ENCODE data around the gene CLEC4M.
"Not testable (repeated sequence)": the region's sequence is repeated elsewhere in the genome, so short reads cannot be mapped to it uniquely, and the experiment has no call there.

The CLEC4M gene

DNA sequence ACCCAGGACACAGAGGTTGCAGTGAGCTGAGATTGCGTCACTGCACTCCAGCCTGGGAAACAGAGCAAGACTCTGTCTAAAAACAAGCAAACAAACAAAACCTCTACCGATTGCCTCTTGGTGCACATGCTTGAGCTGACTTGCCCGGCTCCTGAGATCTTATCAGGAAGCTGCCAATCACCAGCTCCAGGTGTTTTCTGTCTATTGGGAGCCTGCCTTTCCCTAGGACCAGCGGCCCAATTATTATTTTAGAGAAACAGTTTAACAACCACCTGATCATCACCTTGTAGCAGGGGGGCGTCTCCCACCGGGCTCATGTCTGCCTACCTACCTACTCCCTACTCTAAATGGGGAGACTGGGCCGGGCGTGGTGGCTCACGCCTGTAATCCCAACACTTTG, 10.8 kb downstream of the CLEC4M start:
- DNase-seq (ENCODE audit: low read depth in 2 of 2) = no peak

DNA sequence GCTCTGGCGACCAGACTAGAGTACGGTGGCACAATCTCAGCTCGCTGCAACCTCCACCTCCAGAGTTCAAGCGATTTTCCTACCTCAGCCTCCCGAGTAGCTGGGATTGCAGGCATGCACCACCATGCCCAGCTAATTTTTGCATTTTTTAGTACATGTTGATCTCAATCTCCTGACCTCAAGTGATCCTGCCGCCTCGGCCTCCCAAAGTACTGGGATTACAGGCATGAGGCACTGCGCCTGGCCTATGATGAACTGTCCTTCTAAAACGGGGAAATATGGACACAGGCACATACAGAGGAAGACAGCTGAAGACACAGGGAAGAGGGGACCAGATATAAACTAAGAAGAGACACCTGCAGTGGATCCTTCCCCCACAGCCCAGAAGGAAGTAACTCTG, 12.7 kb downstream of the CLEC4M start:
- DNase-seq (ENCODE audit: low read depth in 2 of 2) = no peak

DNA sequence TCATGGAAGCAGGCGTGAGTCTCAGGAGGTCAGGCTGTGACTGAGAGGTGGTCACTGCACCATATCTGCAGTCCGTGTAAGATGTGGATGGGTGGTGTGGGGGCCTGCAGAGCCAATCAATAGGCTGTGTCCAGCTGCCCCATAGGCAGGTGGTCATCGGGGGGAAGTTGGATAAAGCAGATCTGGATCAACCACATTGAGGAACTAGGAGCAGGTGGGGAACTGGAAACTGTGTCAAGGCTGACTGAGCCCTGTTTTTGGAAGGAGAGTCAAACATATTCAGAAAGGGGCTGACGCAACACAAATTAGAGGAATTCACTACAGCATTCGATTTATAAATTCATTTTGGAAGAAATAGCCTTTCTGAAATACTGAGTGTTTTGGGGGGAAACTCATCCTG, 15.0 kb downstream of the CLEC4M start:
- DNase-seq (ENCODE audit: low read depth in 2 of 2) = no peak

DNA sequence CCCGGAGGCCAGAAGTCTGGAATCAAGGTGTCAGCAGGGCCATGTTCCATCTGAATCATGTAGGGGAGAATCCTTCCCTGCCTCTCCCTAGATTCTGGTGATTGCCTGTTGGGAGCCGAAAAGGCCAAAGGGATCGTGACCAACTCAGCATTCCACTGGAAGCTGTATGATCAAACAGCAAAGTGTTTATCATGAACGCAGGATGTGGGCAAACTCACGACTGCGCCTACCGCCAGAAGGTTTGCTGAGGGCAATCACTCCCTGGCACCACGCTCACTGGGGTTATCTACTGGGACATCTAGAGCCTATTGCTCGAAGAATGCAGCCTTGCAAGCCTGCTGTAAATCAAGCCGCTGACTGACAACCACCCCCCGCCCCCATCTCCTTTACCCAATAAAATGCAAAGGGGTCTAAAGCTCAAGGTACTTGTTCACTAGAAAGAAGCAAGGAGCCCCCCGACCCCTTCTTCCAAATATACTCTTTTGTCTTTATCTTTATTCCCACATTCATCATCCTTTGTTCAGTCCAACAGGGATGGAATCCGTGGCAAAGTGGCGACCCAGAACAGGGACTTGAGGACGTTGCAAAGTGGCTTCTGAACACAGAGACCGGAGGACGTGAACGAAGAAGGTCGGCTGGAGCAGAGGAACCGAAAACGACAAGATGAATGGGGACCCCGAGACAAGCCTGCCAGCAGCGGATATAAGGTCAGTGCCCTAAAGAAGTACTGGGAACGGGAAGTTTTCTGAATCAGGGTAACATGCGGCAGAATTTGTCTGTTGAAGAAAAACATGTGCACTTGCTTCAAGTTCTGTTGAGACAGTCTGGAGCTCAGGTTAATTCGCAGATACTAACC, 16.8 kb downstream of the CLEC4M start:
- no peak for DNase-seq (ENCODE audit: low read depth in 2 of 2)

DNA sequence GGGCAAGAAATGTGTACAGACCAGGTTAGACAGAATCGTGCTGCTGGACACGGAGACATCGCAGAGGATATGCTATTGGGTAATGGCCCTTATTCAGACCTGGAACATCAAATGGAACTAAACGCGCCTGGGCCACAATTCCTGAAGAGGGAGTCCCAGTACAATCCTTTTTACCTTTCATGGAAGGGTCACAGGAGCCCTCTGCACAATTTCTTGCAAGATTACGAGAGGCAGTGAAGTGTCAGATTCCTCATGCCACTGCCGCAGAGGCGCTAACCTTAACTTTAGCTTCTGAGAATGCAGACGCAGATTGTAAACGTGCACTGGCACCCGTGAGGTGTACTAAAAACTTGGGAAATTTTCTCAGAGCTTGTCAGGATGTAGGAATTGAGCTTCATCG, 18.1 kb downstream of the CLEC4M start:
- DNase-seq (ENCODE audit: low read depth in 2 of 2) = no peak

DNA sequence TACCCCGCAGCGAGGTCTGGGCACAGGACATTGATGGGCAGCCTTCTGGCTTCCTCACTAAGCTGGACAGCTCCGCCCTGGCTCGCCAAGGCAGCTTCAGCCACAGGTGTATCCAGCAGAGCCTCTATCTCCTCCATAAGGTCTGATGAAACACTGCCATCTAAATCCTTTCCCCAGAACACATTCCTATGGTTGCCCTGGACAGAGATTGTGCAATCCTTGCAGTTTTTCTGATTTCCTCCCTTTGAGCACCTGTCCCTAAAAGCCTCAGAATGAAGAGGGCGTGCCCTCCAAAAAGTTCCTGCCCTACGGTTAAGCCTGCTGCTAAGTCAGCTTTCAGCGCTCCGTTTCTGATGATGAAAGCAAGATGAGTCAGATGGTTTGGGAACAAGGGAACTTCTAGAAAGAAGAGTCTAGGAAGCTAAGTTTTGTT, 21.0 kb downstream of the CLEC4M start:
- DNase-seq (ENCODE audit: low read depth in 2 of 2) = no peak

DNA sequence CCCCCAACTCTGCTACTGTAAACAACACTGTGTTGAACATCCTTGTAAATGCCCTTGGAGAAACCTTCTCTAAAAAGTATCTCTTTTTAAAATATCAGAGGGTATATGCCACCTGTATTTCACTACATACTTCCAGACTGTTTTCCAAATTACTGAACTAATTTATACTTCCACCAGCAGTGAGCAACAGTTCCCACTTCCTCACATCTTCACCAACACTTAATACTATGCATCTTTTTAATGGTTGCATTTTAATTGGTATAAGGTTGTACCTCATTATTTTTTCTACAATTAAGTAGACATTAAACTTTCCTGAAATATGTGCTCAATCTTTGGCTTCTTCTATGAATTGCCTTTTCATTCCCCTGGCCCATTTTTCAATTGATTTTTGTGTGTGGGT, 21.8 kb downstream of the CLEC4M start:
- DNase-seq (ENCODE audit: low read depth in 2 of 2) = no peak

DNA sequence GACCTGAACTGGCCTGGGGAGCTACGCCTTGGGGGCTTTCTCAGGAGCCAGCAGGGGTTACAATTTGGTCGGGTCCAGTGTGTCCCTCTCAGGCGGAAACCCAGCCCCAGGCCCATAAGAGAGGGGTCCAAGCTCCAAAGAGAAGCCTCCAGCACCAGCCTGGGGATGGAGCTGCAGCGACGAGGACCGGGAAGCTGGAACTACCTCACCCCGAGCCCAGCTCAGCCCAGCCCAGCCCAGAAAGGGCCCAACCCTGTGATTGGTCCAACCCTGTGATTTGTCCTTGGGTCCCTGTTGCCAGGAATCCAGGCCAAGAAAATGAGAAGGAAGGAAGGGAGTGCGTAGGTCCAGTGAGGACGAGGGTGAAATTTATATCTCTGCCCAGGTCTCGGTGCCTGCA, 24.1 kb downstream of the CLEC4M start:
- DNase-seq (ENCODE audit: low read depth in 2 of 2) = no peak

DNA sequence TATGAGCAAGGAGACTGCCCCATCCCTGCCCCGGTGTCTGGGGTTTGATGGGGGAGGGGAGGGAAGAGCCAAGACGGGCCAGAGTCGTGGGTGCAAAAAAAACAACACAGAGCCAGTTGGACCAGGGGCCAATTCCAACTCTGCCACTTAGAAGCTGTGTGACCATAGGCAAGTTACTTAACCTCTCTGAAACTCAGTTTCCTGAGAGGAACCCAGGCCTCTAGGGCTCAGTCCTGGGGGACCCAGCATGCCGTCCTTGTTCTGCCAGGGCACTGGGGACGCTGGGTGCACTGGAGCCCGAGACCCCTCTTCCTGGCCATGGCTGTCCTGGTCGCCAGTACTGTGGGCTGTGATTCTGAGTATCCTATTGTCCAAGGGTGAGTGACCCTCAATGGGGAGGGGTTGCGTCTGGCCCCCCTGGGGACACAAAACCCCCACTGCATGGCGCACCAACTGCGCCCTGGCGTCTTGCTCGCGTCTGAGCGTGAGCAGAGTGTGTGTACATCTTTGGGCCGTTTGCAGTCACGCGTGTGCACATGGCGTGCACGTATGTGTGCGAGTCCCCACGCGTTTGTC, 24.6 kb downstream of the CLEC4M start:
- DNase-seq (ENCODE audit: low read depth in 2 of 2) = no peak

DNA sequence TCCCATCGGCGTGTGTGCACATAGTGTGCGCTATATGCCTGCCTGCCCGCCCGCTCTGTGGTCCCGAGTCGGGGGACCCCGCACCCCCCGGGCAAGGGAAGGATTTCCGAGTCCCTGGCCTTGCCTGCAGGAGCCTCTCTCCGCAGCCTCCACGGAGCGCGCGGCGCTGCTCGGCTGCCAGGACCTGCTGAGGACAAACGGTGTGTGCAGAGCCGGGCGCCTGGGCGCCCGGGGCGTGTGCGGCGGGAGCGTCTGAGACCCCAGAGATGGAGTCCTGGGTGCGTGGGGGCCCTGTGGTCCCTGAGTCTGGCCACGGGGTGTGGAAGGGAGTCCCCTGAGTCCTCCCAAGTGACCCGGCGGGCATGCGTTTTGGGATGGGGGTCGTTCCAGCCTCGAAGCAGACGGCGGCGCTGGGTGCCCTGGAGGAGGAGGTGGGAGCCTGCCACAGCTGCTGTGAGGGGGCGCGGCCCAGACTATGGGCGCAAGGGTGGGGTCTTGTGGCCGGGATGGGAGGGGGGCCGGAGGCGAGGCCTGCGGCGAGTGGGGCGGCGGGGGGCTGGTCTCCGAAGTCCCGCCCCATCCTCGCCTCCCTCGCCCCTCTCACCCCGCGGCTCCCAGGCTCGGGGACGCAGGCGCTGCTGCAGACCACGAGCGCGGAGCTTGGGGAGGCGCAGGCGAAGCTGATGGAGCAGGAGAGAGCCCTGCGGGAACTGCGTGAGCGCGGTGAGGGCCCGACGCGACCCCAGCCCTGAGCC, 25.3 kb downstream of the CLEC4M start:
- no peak for DNase-seq (ENCODE audit: low read depth in 2 of 2)

DNA sequence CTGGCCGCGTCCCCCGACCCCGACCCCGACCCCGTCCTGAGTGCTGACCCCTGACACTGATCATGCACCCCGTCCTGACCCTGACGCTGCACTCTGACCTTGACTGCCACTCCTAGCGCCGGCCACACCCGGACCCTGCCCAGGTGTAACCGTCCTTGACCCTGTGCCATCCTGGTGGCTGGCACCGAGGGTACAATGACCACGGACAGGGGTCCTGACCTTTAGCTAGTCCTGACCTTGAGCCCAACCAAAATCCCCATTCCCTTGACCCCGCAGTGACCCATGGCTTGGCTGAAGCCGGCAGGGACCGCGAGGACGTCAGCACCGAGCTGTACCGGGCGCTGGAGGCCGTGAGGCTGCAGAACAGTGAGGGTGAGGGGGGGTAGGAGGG, 25.9 kb downstream of the CLEC4M start:
- DNase-seq (ENCODE audit: low read depth in 2 of 2) = no peak

DNA sequence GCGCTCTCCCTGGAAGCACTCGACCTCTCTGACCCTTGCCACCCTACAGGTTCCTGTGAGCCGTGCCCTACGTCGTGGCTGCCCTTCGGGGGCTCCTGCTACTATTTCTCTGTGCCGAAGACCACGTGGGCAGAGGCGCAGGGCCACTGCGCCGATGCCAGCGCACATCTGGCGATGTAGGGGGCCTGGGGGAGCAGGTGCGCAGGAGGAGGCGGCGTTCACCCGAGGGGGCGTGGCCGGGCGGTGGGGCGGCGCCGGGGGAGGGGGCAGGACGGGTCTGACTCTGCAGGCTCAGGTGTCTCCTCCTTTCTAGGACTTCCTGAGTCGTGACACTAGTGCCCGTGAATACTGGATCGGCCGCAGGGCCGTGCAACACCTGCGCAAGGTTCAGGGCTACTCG, 26.4 kb downstream of the CLEC4M start:
- peak in 1 of 2 donors; percentile 20 for DNase-seq (ENCODE audit: low read depth in 2 of 2)

DNA sequence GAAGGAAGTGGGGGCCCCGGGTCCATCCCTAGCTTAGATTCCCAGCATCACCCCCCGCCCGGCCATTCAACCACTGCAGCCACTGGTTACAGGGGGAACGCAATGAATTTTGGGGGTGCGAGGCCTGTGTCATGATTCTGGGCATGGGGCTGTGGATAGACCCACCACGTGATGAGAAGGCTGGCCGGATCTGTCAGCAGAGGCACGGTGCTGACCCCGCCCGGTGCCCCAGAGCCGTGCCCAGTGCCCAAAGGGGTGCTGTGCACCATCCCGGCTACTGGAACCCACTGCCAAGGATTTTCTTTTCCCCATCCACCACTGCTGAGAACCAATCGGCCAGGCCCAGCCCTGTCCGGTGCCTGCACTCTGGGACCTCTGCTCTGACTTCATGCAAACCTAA, 27.4 kb downstream of the CLEC4M start:
- DNase-seq (ENCODE audit: low read depth in 2 of 2) = no peak

DNA sequence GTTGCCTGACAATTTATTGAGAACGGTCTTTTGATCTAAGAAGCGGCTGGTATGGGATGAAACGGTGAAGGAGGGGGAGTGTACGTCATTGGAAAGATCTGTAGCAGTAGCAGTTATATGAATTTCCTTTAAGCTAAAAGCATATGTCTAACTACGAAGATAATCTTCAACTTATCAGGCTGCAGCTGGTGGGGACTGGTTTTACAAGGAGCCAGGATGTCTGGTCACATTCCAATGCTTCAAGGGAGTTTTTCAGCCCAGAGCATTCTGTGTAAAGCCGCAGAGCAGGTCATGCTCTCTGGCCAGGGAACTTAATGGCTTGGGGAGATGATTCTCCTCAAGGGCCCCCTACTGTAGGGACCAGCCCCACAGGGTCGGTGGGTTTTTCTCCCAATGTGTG, 29.2 kb downstream of the CLEC4M start:
- no peak for DNase-seq (ENCODE audit: low read depth in 2 of 2)

DNA sequence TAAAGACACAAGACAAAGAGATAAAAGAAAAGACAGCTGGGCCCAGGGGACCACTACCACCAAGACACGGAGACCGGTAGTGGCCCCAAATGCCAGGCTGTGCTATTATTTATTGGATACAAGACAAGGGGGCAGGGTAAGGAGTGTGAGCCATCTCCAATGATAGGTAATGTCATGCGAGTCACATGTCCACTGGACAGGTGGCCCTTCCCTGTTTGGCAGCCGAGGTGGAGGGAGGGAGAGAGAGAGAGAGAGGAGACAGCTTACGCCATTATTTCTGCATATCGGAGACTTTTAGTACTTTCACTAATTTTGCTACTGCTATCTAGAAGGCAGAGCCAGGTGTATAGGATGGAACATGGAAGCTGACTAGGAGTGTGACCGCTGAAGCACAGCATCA, 29.7 kb downstream of the CLEC4M start:
- DNase-seq (ENCODE audit: low read depth in 2 of 2) = not testable (repeated sequence)

DNA sequence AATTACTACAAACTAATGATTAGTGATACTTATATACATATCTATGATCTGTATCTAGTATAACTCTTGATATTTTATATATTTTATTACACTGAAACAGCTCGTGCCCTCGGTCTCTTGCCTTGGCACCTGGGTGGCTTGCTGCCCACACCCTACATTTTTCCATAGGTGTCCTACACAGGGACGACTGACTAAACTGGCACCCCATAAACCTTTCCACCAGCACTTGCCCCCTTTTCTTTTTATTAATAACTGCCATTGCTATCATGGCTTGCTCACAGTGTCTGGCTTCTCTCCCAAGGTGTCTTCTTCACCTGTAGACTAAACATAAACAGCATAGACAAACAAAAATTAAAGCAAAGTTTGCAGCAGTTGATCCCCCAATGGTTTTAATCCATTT, 30.4 kb downstream of the CLEC4M start:
- DNase-seq (ENCODE audit: low read depth in 2 of 2) = no peak

DNA sequence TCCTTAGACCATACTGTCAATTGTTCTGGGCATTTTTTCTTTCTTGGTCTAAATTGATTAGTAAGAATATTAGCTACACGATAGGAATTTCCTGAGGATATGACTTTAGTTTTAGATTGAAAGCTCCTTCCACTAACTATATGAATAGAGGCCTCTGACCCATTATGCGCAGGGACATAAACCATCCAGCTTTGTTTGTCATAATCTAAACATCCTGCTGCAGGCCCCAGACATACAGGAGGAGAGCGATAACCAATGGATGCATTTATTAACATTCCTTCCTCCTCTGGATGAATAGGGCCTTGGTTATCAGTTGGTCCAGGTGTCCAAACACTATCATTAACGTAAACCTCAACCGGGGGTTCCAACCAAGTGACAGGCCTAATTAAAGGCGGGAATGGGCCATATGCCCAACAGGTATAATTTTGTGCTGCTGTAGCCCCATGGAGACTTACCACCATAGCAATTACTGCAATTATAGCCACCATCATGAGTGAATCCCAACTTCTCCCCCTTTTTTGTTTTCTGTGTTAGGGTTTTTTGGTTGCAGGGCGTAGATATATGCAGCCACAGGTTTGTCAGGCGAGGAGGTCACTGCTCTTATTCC, 32.6 kb downstream of the CLEC4M start:
- no peak for DNase-seq (ENCODE audit: low read depth in 2 of 2)

DNA sequence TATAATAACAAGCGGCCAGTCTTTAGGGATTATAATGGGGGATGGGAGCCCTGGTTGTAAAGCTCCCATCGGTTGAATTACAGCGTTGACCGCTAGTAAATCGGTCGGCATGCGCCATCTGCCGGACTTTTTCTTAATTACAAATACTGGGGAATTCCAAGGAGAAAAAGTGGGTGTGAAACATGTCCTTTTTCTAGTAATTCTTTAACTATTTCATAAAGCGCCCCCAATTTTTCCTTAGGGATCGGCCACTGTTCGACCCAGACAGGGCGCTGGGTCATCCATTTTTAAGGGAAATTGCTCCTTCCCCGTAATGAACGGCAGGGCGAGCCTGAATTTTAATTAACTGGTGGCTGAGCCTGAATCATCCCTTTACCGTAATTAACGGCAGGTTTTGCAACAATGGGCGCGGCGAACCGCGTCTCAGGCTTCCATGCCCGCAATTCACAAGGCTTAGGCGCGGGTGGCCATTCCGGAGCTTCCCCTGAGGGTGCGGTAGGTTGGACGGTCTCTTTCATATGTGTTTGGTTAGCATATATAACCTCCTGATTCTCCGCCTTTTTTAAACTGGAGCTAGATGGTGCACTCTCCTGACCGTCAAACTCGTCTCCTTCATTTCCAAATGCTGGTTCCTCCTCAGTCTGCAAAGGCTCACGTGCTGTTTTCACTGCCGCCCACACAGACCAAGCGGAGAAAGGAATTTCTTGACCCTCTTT, 36.8 kb downstream of the CLEC4M start:
- DNase-seq (ENCODE audit: low read depth in 2 of 2) = peak; percentile 14 to 43

DNA sequence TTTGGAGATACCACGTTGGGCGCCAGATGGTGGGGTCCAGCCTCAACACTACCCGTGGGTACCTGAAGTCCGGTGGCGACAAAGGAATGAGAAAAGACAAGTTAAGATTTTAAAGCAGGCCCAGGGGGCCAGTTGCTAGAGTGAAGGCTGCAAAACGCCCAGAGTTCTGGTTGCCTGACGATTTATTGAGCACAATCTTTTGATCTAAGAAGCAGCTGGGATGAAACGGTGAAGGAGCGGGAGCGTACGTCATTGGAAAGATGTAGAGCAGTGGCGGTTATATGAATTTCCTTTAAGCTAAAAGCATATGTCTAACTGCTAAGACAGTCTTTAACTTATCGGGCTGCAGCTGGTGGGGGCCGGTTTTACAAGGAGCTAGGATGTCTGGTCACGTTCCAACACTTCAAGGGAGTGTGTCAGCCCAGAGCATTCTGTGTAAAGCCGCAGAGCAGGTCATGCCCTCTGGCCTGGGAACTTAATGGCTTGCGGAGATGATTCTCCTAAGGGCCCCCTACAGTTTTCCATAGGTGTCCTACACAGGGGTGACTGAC, 38.1 kb downstream of the CLEC4M start:
- DNase-seq (ENCODE audit: low read depth in 2 of 2) = no peak

DNA sequence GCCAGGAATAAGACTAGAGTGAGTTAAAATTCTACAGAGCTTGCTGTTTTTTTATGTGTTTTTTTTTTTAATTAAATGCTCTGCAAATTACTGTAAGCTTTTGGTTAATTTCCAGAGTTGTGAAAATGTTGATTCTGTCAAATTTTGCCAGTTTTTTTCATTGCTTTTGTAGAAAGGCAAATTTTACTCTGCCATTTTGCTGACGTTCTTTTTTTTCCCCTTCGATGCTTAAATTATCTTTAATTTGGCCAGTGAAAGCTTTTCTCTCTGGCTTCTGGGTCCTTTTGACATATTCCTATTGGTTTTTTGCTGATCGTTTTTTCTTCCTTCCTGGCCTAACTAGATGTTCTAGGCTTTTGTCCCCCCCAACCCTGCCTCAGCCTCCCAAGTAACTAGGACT, 43.2 kb downstream of the CLEC4M start:
- no peak for DNase-seq (ENCODE audit: low read depth in 2 of 2)

DNA sequence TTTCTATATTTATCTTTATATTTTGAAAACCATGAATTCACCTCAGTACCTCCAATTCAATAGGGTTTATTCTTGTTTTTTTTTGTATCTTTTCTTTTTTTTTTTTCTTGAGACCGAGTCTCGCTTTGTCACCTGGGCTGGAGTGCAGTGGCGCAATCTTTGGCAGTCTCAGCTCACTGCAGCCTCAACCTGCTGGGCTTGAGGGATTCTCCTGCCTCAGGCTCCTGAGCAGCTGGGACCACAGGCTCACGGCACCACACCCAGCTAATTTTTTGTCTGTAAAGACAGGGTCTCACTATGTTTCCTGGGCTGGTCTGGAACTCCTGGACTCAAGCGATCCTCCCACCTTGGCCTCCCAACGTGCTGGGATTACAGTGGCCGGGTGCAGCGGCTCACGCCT, 43.8 kb downstream of the CLEC4M start:
- no peak for DNase-seq (ENCODE audit: low read depth in 2 of 2)

DNA sequence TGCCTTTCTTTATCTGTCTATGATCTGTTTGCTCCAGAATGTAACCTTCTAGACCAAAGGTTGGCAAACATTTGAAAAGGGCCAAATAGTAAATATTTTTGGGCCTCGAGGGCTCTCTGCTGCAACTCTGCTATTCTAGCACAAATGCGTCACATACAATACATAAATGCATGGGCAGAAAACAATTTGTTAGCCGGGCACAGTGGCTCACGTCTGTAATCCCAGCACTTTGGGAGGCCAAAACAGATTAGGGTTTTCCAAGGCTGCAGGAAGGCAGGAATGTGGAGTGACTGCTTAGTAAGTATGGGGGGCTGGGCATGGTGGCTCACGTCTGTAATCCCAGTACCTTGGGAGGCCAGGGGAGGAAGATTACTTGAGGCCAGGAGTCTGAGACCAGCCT, 45.1 kb downstream of the CLEC4M start:
- no peak for DNase-seq (ENCODE audit: low read depth in 2 of 2)

All from stimulated activated CD4-positive, alpha-beta T cell treated with anti-CD3 and anti-CD28 coated beads, Interleukin-1b, Interleukin-23, amount 100 ng/mL, for 1 hour (primary cell).